Suppressor macrophage (primary cell): ENCODE results near the gene CREB5.
"Not testable (repeated sequence)": the region's sequence is repeated elsewhere in the genome, so short reads cannot be mapped to it uniquely, and the experiment has no call there.

Experiments
- DNase-seq, 4 experiments: peaks; one replicate each; pipeline ENCODE4 v3.0.0-alpha.2; 2020 to 2022

The CREB5 gene

DNA sequence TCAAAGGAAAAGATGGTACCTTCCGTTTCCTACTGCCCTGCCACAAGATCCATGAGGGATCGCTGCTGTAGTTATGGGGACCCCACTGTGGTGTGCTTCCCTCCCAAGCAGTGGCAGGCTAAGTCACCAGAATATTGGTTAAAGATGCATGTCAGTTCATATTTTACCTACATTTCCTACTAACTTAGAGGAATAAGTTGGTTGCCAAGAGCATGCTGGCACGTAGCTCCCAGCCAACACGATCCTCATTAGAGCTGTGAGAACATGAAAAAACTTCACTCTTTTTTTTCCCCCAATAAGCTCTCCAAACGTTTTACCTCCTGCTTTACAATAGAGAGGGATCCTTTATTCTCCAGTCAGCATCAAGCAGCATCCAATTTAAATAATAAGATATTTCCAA, 342.1 kb downstream of the CREB5 start:
- no peak for DNase-seq

GRCh38 chr7:28755255-28755654, 342.9 kb downstream of the CREB5 start:
- no peak for DNase-seq

- no peak for DNase-seq
Observed at GRCh38 chr7:28758186-28758585, 345.9 kb downstream of the CREB5 start.

DNA sequence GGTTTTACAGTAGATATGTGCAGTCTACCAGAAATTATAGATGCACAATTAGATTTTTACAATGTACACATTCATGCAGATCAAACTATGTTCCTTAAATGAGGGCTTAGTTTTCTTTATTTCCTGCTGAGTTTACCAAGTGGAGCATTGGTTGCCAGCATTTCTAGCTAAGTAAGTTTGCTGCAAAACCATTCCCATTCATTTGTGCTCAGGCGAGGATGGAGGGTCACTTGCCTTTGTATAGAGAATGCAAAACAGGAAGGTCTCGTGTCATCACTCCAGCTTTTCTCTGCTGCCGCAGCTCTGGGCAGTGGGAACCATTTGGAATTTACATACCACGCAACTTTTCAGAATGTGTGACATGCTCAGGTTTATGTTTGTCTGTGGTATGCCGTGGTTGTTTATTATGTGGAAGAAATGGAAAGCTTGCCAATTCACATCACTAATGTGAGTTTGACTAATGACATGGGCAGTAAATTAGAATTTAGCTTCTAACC, 347.2 kb downstream of the CREB5 start:
- no peak for DNase-seq

GRCh38 chr7:28761505-28761904, 349.2 kb downstream of the CREB5 start:
- DNase-seq = no peak

- no peak for DNase-seq
Observed at GRCh38 chr7:28762651-28763050, 350.3 kb downstream of the CREB5 start.

GRCh38 chr7:28766359-28766758, 354.0 kb downstream of the CREB5 start:
- no peak for DNase-seq

DNA sequence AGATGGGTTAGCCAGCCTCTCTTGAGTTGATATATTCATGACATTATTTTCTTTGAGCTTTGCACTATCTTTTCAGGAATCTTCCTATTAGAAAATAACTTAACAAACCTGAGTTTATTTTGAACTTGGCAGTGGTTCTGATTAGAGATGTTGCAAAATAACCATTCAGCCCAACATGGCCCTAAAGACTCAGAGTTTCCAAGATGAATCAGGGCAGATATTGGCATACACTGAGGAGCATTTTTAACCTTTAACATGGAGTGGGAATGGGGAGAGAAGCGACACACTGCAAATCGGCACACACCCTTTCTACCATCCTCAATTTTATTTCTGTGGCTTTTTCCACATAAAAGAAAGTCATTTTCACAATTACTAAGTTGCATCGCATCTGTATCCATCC, 355.0 kb downstream of the CREB5 start:
- DNase-seq = no peak

DNA sequence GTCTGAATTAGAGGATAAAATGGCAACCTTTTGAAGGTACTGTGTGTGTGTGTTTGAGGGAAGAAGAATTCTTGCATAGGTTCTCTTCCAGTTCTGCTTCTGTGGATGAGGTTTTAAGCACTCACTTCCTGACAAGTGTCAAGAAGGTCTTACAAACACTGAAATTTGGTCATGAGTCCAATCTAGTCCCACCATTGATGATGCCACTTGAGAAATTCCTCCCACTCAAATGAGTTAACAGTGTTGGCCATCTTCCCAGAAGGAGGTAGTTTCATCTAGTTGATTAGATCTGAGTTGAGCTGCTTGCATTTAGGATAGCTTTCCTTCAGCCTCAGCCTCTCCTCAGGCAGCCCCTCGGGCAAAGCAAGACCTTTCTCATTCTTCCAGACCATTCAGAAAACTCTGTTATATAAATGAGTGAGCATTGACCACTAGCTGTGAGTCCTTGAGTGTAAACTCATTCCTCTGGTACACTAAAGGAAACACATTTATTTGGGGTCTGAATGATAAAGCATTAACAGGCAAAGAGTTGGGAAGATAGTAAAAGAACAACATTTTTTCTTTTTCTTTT, 356.3 kb downstream of the CREB5 start:
- DNase-seq = peak; percentile 74 to 94 (median 83)

- DNase-seq = peak in 3 of 4 experiments; percentile 41 to 55 (median 48)
Observed at GRCh38 chr7:28771906-28772622, 359.7 kb downstream of the CREB5 start.

GRCh38 chr7:28773423-28774145, 361.3 kb downstream of the CREB5 start:
- DNase-seq = no peak

- no peak for DNase-seq
Observed at GRCh38 chr7:28774261-28774988, 362.1 kb downstream of the CREB5 start.

DNA sequence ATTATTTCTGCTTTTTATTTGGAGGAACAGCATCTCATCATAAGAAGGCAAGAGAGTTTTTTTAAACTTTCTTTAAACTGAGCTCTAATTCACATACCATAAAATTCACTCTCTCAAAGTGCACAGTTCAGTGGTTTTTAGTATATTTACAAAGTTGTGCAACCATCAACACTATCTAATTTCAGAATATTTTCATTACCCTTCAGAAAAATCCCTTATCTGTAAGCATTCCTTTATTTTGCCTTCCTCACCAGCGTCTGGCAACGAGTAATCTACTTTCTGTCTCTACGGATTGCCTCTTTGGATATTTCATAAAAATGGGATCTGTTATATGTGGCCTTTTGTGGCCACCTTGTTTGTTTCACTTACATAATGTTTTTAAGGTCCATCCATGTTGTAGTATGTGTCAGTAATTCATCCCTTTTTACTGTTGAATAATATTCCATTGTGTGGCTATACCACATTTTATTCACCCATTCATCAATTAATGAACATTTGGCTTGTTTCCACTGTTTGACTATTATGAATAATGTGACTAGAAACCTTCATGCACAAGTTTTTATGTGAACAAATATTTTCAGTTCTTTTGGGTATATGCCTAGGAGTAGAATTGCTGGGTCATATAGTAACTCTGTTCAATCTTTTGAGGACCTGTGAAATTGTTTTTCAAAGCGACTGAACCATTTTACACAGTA, 364.3 kb downstream of the CREB5 start:
- no peak for DNase-seq

DNA sequence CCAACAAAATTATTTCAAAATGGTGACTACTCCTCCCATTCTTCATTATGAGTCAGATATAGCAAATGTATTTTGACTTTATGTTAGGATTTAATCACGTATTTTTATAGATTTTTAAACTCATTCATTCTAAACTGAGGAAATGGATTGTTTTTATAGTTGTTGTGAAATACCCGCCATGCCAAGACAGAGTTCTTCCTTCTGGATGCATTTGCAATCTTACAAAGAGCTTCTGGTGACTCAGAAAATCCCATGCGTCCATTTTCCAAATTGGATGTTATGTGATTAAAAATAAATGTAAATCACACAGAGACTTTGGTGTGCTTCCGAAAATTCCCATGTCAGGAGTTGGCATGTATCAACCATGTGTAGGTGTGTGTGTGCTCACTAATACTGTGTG, 366.5 kb downstream of the CREB5 start:
- DNase-seq = peak; percentile 34 to 64 (median 49)

- peak; percentile 30 to 61 (median 56) for DNase-seq
Observed at GRCh38 chr7:28779954-28780353, 367.6 kb downstream of the CREB5 start.

DNA sequence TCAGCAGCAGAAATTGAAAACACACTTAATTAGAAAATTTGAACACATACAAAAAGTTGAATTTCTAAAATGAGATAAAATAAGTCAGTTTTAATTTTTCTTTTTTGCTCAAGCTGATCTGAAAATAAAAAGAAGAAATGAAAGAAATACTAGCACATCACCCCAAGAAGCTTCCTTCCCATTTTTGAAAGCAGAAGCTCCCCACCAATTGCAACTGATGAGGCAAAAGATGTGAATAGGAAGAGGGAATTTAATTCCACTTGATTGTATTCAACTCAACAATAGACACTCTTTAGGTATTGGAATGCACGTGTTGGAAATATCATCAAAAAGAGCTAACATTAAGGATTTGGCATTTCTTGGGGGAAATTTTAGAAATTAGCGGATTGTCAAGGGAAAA, 370.0 kb downstream of the CREB5 start:
- DNase-seq = peak; percentile 47 to 71 (median 58)

GRCh38 chr7:28784171-28784902, 372.0 kb downstream of the CREB5 start:
- peak in 1 of 4 experiments; percentile 8 for DNase-seq

GRCh38 chr7:28785041-28785995, 373.0 kb downstream of the CREB5 start:
- no peak for DNase-seq

DNA sequence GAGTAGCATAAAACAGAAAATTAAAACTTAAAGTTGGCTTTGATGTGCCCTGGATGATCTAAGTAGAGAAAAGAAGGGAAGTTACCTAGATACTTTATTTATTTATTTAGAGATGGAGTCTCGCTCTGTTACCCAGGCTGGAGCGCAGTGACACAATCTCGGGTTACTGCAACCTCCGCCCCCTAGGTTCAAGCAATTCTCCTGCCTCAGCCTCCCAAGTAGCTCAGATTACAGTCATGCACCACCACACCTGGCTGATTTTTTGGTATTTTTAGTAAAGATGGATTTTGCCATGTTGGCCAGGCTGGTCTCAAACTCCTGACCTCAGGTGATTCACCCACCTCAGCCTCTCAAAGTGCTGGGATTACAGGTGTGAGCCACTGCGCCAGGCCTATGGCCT, 373.8 kb downstream of the CREB5 start:
- DNase-seq = not testable (repeated sequence)

DNA sequence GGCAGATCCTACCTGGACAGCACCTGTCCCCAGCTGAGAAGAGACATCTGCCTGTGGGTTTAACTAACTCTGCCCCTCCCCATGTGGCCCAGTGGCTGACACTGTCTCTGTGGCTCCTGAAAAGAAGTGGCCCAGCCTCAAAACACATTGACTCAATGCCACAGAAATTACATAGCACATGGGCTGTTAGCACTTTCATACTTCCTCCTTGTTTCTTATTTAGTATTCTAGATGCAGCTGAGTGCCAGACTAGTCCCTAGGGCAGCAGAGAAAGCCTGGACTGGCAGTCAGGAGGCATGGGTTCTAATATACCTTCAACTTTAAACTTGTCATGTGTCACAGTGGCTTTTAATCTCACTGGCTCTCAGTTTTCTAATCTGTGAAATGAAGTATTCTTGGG, 374.8 kb downstream of the CREB5 start:
- DNase-seq = peak in 3 of 4 experiments; percentile 18 to 54 (median 39)
